GM12864 (cell line): ENCODE data around the gene SLC39A5.

Experiments used
- DNase-seq: peaks from one replicate; pipeline ENCODE4 v3.0.0-alpha.2; 2011; ENCODE audit warnings: low read depth
- H3K4me3 ChIP-seq: 2 replicates; pipeline ENCODE4 v1.5.1; 2011; ENCODE audit warnings: mild to moderate bottlenecking, low read depth, low read length, control low read depth
- TF ChIP-seq, protein P1 (sequence below): IDR thresholded peaks from 2 replicates; pipeline ENCODE4 v1.5.1; 2011; ENCODE audit warnings: low read depth, mild to moderate bottlenecking, moderate library complexity, low read length, control low read depth, inconsistent platforms; ENCODE audit errors: missing control alignments

Gene SLC39A5, protein sequence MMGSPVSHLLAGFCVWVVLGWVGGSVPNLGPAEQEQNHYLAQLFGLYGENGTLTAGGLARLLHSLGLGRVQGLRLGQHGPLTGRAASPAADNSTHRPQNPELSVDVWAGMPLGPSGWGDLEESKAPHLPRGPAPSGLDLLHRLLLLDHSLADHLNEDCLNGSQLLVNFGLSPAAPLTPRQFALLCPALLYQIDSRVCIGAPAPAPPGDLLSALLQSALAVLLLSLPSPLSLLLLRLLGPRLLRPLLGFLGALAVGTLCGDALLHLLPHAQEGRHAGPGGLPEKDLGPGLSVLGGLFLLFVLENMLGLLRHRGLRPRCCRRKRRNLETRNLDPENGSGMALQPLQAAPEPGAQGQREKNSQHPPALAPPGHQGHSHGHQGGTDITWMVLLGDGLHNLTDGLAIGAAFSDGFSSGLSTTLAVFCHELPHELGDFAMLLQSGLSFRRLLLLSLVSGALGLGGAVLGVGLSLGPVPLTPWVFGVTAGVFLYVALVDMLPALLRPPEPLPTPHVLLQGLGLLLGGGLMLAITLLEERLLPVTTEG

DNA sequence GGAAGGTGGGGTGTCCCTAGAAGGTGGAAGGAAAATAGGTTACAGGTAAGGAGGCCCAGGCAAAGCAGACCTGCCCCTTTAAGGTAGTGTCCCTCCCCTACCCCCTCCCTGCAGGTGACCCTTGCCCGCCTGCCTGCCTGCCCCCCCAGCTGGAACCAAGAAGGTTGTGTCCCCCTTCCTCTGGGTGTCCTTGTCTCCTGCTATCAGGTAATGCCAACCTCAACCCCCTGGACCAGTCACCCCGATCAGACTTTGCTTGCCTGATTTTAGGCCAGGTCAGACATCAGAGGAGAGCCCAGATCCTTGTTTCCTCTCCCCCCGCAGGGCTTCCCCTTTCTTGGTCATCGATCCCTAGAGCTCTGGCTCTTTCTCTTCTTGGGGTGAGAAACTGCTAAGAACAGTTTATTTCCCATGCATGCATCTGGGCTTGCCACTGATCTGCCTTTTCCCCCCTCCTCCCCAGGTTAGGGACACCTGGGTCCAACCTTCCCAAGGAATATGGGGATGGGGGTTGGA is at the start of gene SLC39A5:
TSS of gene SLC39A5 (plus strand) at position 136 of the 516 bp plus-strand sequence. CDS start 1,224 bp downstream, outside the sequence.
- TF ChIP-seq, protein P1, sequence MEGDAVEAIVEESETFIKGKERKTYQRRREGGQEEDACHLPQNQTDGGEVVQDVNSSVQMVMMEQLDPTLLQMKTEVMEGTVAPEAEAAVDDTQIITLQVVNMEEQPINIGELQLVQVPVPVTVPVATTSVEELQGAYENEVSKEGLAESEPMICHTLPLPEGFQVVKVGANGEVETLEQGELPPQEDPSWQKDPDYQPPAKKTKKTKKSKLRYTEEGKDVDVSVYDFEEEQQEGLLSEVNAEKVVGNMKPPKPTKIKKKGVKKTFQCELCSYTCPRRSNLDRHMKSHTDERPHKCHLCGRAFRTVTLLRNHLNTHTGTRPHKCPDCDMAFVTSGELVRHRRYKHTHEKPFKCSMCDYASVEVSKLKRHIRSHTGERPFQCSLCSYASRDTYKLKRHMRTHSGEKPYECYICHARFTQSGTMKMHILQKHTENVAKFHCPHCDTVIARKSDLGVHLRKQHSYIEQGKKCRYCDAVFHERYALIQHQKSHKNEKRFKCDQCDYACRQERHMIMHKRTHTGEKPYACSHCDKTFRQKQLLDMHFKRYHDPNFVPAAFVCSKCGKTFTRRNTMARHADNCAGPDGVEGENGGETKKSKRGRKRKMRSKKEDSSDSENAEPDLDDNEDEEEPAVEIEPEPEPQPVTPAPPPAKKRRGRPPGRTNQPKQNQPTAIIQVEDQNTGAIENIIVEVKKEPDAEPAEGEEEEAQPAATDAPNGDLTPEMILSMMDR: no peak
- DNase-seq: no peak
- H3K4me3 ChIP-seq: no peak within 1 kb of the TSS

DNA sequence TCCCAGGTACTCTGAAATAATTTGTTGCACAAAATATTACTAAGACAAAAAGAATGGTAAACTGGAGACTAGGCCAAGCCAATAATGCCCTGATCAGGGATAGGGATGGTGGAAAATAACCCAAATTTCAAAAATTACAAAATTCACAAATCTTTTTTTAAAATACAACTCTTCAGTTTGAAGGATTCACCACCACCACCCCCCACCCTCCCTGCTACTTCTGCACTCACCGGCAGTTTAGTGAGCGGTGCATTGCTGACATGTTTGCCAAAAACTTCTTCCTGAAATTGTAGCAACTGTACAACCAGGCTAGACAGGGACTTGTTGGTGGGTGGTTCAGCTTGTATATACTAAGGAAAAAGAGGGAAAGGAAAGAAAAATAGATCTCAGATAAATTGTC is 42.9 kb upstream of the SLC39A5 start:
- H3K4me3 ChIP-seq: no peak overlapping the region
- no peak for DNase-seq
- TF ChIP-seq, protein P1: no peak

DNA sequence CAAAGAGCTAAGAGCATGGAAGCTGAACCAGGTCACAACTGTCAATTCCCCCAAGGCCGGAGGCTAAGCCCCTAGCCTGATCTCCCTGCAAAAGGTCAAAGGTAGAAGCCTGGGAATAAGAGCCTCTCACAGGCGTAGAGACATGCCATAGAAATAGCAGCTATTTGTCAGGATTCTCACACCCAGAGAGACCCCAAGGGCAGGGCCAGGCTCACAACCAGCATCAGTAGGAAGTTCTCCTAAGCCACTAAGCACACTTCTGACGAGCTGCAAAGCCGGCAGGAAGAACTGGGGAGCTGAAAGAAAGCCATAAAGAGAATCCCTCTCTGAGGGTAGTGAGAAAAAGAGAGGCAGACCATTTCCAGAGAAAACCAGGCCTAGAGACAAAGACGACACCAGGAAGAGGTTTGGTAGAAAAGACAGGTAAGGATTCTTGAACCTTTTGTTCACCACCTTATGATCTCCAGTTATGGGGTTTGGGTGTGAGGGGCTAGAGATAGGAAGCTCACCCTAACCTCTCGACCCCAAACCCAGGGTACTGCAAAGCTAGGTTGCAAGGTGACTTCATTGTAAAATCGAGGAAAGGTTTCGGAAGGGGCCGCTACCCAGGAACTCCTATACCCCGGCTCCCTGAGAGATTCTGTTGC is 41.6 kb upstream of the SLC39A5 start:
- TF ChIP-seq, protein P1: no peak
- DNase-seq: no peak
- H3K4me3 ChIP-seq: peak overlapping the region; percentile 96

DNA sequence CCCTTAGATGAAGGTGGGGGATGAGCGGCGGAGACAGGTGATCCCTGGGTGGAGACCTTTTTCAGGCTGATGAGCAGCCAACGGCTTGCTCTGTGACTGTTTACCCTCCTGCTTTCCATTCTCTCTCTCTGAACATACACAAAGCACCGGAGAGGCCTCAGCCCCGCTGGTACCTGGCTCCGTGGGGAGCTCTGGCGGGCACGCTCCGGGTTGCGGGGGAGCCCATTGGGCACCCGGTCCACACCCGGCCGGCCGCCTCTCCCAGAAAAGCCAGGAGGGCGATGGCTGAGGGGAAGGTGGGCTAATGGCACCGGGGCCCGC is 41.1 kb upstream of the SLC39A5 start:
- TF ChIP-seq, protein P1: no peak
- DNase-seq: no peak
- H3K4me3 ChIP-seq: peak overlapping the region; percentile 96

DNA sequence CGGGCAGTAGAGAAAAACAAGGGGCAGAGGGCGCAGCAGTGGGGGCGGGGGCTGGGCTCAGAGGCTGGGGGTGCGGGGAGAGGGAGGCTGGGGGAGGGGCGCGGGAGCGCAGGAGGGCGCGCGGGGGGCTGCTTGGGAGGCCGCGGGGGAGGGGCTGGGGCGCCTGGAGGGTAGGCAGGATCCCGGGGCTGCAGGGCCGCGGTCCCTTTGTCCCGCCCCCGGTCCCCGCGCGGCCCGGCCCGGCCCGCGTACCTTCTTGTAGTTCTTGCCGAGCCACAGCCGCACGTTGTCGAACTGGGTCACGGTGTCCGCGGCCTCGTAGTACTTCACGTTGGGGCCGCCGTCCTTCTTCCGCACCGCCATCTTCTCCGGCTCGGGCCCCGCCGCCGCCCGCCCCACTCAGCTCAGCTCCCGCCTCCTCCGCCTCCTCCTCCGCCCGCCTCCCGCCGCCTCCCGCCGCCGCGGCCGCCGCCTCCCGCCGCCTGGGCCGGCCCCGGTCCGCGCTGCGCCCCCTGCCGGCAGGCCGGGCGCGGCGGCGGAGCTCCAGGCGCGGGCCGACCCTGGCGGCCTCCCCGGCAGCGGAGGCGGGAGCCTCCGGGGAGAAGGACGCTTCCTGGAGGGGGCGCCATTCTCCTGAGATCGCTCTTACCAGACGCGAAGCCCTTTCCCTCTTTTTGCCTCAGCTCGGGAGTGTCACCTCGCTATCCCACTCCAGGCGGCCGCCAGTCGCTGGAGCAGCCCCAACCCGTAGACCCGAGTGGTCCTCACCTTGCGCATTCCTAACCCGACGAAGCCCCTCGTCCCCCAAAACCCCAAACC is 40.5 kb upstream of the SLC39A5 start, which contains the start of gene SMARCC2:
TSS of gene SMARCC2 (minus strand) at position 385 of the 819 bp plus-strand sequence. CDS start at position 363, 22 bp downstream.
- TF ChIP-seq, protein P1: peak; percentile 79
- peak; percentile 38 for DNase-seq
- peak within 1 kb of the TSS; percentile 96 for H3K4me3 ChIP-seq

DNA sequence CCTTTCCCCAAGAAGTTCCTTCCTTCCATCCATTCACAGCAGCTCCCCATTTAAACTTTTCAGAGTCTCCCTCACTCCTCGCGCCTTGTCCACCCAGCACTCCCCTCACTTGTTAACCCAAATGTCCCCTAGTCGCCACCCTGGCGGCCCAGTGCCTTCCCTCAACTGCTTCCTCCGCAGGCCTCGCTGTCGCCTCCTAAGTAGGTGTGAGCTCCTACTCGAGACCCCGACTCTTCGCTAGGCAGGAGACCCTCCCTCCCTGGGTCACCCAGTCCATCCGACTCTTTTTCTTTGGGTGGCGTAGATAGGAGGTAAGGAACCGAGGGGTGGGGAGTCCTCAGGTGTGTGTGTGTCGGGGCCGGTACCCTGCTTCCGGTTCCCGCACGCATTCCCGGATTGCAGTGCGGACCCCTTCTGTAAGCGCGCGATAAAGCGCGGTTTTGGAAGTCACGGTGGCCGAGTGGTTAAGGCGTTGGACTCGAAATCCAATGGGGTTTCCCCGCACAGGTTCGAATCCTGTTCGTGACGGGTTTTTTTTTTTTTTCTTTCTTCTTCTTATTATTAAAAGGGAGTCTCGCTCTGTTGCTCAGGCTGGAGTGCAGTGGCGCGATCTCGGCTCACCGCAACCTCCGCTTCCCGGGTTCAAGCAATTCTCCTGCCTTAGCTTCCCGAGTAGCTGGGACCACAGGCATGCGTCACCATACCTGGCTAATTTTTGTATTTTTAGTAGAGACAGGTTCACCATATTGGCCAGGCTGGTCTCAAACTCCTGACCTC is 39.7 kb upstream of the SLC39A5 start:
- peak; percentile 55 for DNase-seq
- peak overlapping the region; percentile 59 for H3K4me3 ChIP-seq
- TF ChIP-seq, protein P1: no peak
